GM23338 (cell line): ENCODE data around the gene POLG2. TPM values are rescaled to one million over a fixed set of nuclear protein-coding genes. Genes with fewer than 3 reads are reported as not detected.

ENCODE experiments used
- ATAC-seq: fragments of 200-7000 bp; cut with Tn5 transposase; 3 replicates; pipeline ENCODE4 v1.9.1; 2020
- DNase-seq: peaks from one replicate; pipeline ENCODE4 v3.0.0-alpha.2; 2015; ENCODE audit warnings: low spot score
- H2AFZ ChIP-seq: fragments of 200-600 bp; sonication (generic); 2 replicates; pipeline ENCODE4 v1.8.0; 2016; ENCODE audit warnings: antibody characterized with exemption, mild to moderate bottlenecking, moderate library complexity
- H3F3A ChIP-seq: fragments of 200-600 bp; sonication (generic); replicated peaks from 2 replicates; pipeline ENCODE4 v1.8.0; 2017; ENCODE audit warnings: antibody characterized with exemption, mixed run types, low read depth
- H3K27ac ChIP-seq: fragments of 200-600 bp; sonication (generic); 2 replicates; pipeline ENCODE4 v1.6.1; 2016; ENCODE audit warnings: low read depth
- H3K27me3 ChIP-seq: fragments of 200-600 bp; sonication (generic); 2 replicates; pipeline ENCODE4 v1.8.0; 2016; ENCODE audit warnings: mild to moderate bottlenecking, mixed run types, moderate library complexity; ENCODE audit not compliant: insufficient read depth
- H3K36me3 ChIP-seq: fragments of 200-600 bp; sonication (generic); 2 replicates; pipeline ENCODE4 v1.8.0; 2016; ENCODE audit warnings: mild to moderate bottlenecking; ENCODE audit not compliant: insufficient read depth
- H3K4me1 ChIP-seq: fragments of 200-600 bp; sonication (generic); 2 replicates; pipeline ENCODE4 v1.8.0; 2016; ENCODE audit warnings: mild to moderate bottlenecking, moderate library complexity; ENCODE audit not compliant: insufficient read depth
- H3K4me2 ChIP-seq: fragments of 200-600 bp; sonication (generic); 2 replicates; pipeline ENCODE4 v1.7.1; 2017; ENCODE audit warnings: mixed run types
- H3K4me3 ChIP-seq: fragments of 200-600 bp; sonication (generic); 2 replicates; pipeline ENCODE4 v1.6.1; 2016; ENCODE audit warnings: mixed run types
- H3K79me2 ChIP-seq: fragments of 200-600 bp; sonication (generic); replicated peaks from 2 replicates; pipeline ENCODE4 v1.8.0; 2017; ENCODE audit warnings: mild to moderate bottlenecking; ENCODE audit not compliant: insufficient read depth
- H3K9me2 ChIP-seq: fragments of 200-600 bp; sonication (generic); 2 replicates; pipeline ENCODE4 v1.8.0; 2017; ENCODE audit not compliant: insufficient read depth
- H4K20me1 ChIP-seq: fragments of 200-600 bp; sonication (generic); replicated peaks from 2 replicates; pipeline ENCODE4 v1.8.0; 2017; ENCODE audit warnings: mild to moderate bottlenecking; ENCODE audit not compliant: insufficient read depth
- H3K27ac Mint-ChIP-seq: 2 replicates; pipeline ENCODE4 v1.8.0; 2020; ENCODE audit warnings: inconsistent platforms, mild to moderate bottlenecking, moderate library complexity, mixed read lengths
- H3K27me3 Mint-ChIP-seq: 3 replicates; pipeline ENCODE4 v1.8.0; 2022; ENCODE audit warnings: low read depth, mild to moderate bottlenecking, moderate library complexity, mixed read lengths, inconsistent platforms; ENCODE audit not compliant: insufficient read depth, poor library complexity
- H3K36me3 Mint-ChIP-seq: 3 replicates; pipeline ENCODE4 v1.8.0; 2021; ENCODE audit warnings: low read depth, mild to moderate bottlenecking, inconsistent platforms, moderate library complexity, mixed read lengths
- H3K4me1 Mint-ChIP-seq: 3 replicates; pipeline ENCODE4 v1.8.0; 2020; ENCODE audit warnings: mild to moderate bottlenecking, inconsistent platforms, mixed read lengths
- H3K4me3 Mint-ChIP-seq: 3 replicates; pipeline ENCODE4 v1.8.0; 2021; ENCODE audit warnings: moderate library complexity, mild to moderate bottlenecking, inconsistent platforms, mixed read lengths
- H3K9me3 Mint-ChIP-seq: 3 replicates; pipeline ENCODE4 v1.8.0; 2020; ENCODE audit warnings: moderate library complexity, mild to moderate bottlenecking, inconsistent platforms, mixed read lengths
- CREB1 ChIP-seq: fragments of 250-450 bp; sonication (Bioruptor Pico); IDR thresholded peaks from 2 replicates; pipeline ENCODE4 v1.5.0; 2020; ENCODE audit warnings: low read depth, mild to moderate bottlenecking, moderate library complexity
- CTCF ChIP-seq, 2 experiments: fragments of 200-600 bp in 1 of 2; sonication (generic) in 1 of 2; conservative IDR thresholded peaks; 2 replicates each; pipeline versions ENCODE4 v1.5.1 to v1.6.1; 2016 to 2017; ENCODE audit warnings: antibody characterized with exemption in 2 of 2, low read depth in 2 of 2, mild to moderate bottlenecking in 2 of 2, moderate library complexity in 1 of 2
- ETS1 ChIP-seq: IDR thresholded peaks from 2 replicates; pipeline ENCODE4 v1.6.1; 2016; ENCODE audit warnings: antibody characterized with exemption
- EZH2 ChIP-seq: fragments of 200-600 bp; sonication (generic); IDR thresholded peaks from one replicate; pipeline ENCODE4 v1.8.0; 2017; ENCODE audit warnings: antibody characterized with exemption, mild to moderate bottlenecking, low read depth; ENCODE audit not compliant: unreplicated experiment
- EZH2phosphoT487 ChIP-seq: fragments of 200-600 bp; sonication (generic); IDR thresholded peaks from one replicate; pipeline ENCODE4 v1.8.1; 2018; ENCODE audit warnings: antibody characterized with exemption; ENCODE audit not compliant: unreplicated experiment
- JUNB ChIP-seq: IDR thresholded peaks from one replicate; pipeline ENCODE4 v1.6.1; 2016; ENCODE audit warnings: antibody characterized with exemption; ENCODE audit not compliant: unreplicated experiment
- NANOG ChIP-seq: IDR thresholded peaks from 2 replicates; pipeline ENCODE4 v1.6.1; 2016; ENCODE audit warnings: antibody characterized with exemption, borderline replicate concordance
- POLR2AphosphoS5 ChIP-seq: IDR thresholded peaks from 2 replicates; pipeline ENCODE4 v1.6.1; 2016; ENCODE audit warnings: antibody characterized with exemption, low read depth
- REST ChIP-seq: IDR thresholded peaks from one replicate; pipeline ENCODE4 v1.6.1; 2018; ENCODE audit warnings: antibody characterized with exemption; ENCODE audit not compliant: unreplicated experiment
- STAT1 ChIP-seq: IDR thresholded peaks from one replicate; pipeline ENCODE4 v1.6.1; 2016; ENCODE audit warnings: antibody characterized with exemption; ENCODE audit not compliant: unreplicated experiment
- ZNF114 ChIP-seq: fragments of 250-450 bp; sonication (Bioruptor Pico); IDR thresholded peaks from 2 replicates; pipeline ENCODE4 v1.5.0; 2020; ENCODE audit warnings: mild to moderate bottlenecking, moderate library complexity
- ZNF331 ChIP-seq: fragments of 250-450 bp; sonication (Bioruptor Pico); IDR thresholded peaks from 2 replicates; pipeline ENCODE4 v1.5.0; 2020; ENCODE audit warnings: low read depth, mild to moderate bottlenecking, moderate library complexity
- ZNF462 ChIP-seq: fragments of 250-450 bp; sonication (Bioruptor Pico); IDR thresholded peaks from 2 replicates; pipeline ENCODE4 v1.5.0; 2020; ENCODE audit warnings: mild to moderate bottlenecking, moderate library complexity
- polyA plus RNA-seq: library from polyadenylated mRNA; unstranded; fragments of >200 nt; fragmentation: Nextera tagmentation; extraction: Ambion mirVana; gene quantifications from 2 replicates; pipeline ENCODE4 v1.2.1, GENCODE V29; 2016
- total RNA-seq: library from RNA; depleted of rRNA; stranded (reverse); fragments of >200 nt; shearing (Covaris generic); gene quantifications from 2 replicates; pipeline ENCODE4 v1.2.3, GENCODE V29; 2014

Gene POLG2
- total and polyA plus RNA-seq, 2 experiments from 2014 or later = 20.2 to 28.0 TPM

GRCh38 chr17:64497565-64498035 lies 746 bp upstream of the POLG2 start:
- no peak for DNase-seq
- H3K27me3 ChIP-seq = no peaks in the 10 kb centered on the region
- peak overlapping the region; percentile 93 for H3K27ac ChIP-seq
- H3K36me3 ChIP-seq = peaks cover 44% of the 10 kb centered on the region
- Mint-ChIP-seq H3K4me1 (peaks cover 57% of the 10 kb centered on the region), H3K36me3 (peaks cover 84% of the 10 kb centered on the region), H3K27me3 (peaks cover 29% of the 10 kb centered on the region), H3K9me3 (peaks cover 3% of the 10 kb centered on the region; the same call in 1 of the 3 replicates), H3K27ac (peak overlapping the region; percentile 98), H3K4me3 (peak overlapping the region; percentile 100)
- H2AFZ ChIP-seq = no peak overlapping the region
- H3K79me2 ChIP-seq = peaks cover 71% of the 10 kb centered on the region
- TF ChIP-seq JUNB = no peak
- TF ChIP-seq NANOG = no peak
- no peak for TF ChIP-seq ZNF331 (CRISPR knock-in tag)
- TF ChIP-seq EZH2 = no peak
- no peak for TF ChIP-seq ZNF462
- TF ChIP-seq REST = no peak
- no peak for TF ChIP-seq EZH2phosphoT487
- TF ChIP-seq STAT1 = no peak
- no peak for TF ChIP-seq POLR2AphosphoS5
- TF ChIP-seq ETS1 = no peak
- no peak for TF ChIP-seq CTCF (conservative IDR thresholded peaks at IDR 0.05; ENCODE audit: low read depth in 2 of 2)
- TF ChIP-seq ZNF114 = no peak
- no peak for TF ChIP-seq CREB1 (CRISPR knock-in tag)
- H3K4me1 ChIP-seq = peaks cover 10% of the 10 kb centered on the region
- ATAC-seq = no peak
- H3F3A ChIP-seq = peaks cover 54% of the 10 kb centered on the region
- no peaks in the 10 kb centered on the region for H3K9me2 ChIP-seq
- peak overlapping the region; percentile 84 for H3K4me2 ChIP-seq
- peaks cover 33% of the 10 kb centered on the region for H4K20me1 ChIP-seq
- H3K4me3 ChIP-seq = peak overlapping the region; percentile 60
